ENCODE data around the gene SMARCA4. TPM values are rescaled to one million over a fixed set of nuclear protein-coding genes. Genes with fewer than 3 reads are reported as not detected.

SMARCA4 gene
- total RNA-seq, 8 experiments from 2014 or later, result 62.0 to 280 (median 164) TPM

GRCh38 chr19:11041966-11042627 is 81.3 kb downstream of the SMARCA4 start:
- H3K27ac ChIP-seq, result no peak overlapping the region
- no peak for ATAC-seq (replicated peaks in 6 of 8)
- in situ Hi-C loops (cut with MboI; ENCODE audit: low pct_unique_long_range_greater_than_20kb in 2 of 9, low sequenced_read_pairs in 9 of 9, unreplicated experiment in 9 of 9), result no loop called here
- no peaks in the 10 kb centered on the region for H3K4me1 ChIP-seq (replicated peaks in 1 of 2)
- WGBS, 10 experiments, result 73 to 100% (median 96%) methylated on average over 1 to 10 of the region's 13 CpGs; no CpG with 5 or more reads in 2 of the 10 experiments
- H3K4me3 ChIP-seq, result no peak overlapping the region

- in situ Hi-C loops (cut with MboI; ENCODE audit: low pct_unique_long_range_greater_than_20kb in 2 of 9, low sequenced_read_pairs in 9 of 9, unreplicated experiment in 9 of 9), result no loop called here
- no peaks in the 10 kb centered on the region for H3K4me1 ChIP-seq (replicated peaks in 1 of 2)
- H3K27ac ChIP-seq, result no peak overlapping the region
- no peak overlapping the region for H3K4me3 ChIP-seq
- 92 to 100% (median 99%) methylated on average over 1 to 9 of the region's 10 CpGs; no CpG with 5 or more reads in 6 of the 10 experiments for WGBS, 10 experiments
- peak in 1 of 8 experiments; percentile 31 for ATAC-seq (replicated peaks in 6 of 8)
Measured at GRCh38 chr19:11044431-11044830, 83.6 kb downstream of the SMARCA4 start.

DNA sequence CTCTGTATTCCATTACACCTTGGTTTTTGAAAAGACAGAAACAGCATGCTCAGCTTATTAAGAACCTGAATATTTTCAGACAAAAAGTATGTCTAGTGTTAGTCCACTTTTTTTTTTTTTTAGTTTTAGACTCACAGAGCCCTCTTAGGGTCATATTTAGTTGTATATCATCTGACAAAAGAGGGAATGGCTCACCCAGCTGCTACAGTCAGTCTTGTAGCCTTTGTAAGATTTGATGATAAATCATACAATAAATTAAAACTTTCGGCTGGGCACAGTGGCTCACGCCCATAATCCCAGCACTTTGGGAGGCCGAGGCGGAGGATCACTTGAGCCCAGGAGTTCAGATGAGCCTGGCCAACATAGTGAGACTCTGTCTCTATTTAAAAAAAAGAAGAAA is 84.7 kb downstream of the SMARCA4 start:
- no peak overlapping the region for H3K27ac ChIP-seq
- no peaks in the 10 kb centered on the region for H3K4me1 ChIP-seq (replicated peaks in 1 of 2)
- in situ Hi-C loops (cut with MboI; ENCODE audit: low pct_unique_long_range_greater_than_20kb in 2 of 9, low sequenced_read_pairs in 9 of 9, unreplicated experiment in 9 of 9), result no loop called here
- no peak for ATAC-seq (replicated peaks in 6 of 8)
- H3K4me3 ChIP-seq, result no peak overlapping the region
- 90 to 100% (median 100%) methylated on average over 1 to 4 of the region's 4 CpGs; no CpG with 5 or more reads in 3 of the 10 experiments for WGBS, 10 experiments

DNA sequence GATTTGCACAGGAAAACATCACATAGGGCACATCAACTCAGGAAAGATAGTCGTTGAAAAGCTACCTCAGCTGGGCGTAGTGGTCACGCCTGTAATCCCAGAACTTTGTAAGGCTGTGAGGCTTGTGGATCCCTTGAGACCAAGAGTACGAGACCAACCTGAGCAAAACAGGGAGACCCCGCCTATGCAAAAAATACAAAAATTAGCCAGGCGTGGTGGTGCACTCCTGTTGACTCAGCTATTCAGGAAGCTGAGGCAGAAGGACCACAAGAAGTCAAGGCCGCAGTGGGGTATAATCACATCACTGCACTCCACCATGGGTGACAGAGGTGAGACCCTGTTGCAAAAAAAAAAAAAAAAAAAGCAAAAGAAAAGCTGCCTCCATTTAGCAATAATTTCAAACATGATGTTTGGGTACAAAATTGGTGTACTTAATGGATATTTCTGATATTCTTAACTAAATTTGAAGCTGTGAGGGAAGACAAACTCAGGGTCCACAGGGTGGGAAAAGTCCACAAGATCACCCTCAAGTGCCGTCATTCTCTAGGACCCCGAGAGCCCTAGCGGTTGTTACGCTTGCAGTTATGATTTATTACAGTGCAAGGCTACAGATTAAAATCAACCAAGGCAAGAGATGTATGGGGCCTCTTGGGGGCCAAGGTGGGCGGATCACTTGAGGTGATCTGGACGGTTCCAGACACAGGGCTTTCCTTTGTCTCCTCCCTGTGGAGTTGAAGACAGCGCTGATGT is 86.0 kb downstream of the SMARCA4 start:
- in situ Hi-C loops (cut with MboI; ENCODE audit: low pct_unique_long_range_greater_than_20kb in 2 of 9, low sequenced_read_pairs in 9 of 9, unreplicated experiment in 9 of 9), result no loop called here

DNA sequence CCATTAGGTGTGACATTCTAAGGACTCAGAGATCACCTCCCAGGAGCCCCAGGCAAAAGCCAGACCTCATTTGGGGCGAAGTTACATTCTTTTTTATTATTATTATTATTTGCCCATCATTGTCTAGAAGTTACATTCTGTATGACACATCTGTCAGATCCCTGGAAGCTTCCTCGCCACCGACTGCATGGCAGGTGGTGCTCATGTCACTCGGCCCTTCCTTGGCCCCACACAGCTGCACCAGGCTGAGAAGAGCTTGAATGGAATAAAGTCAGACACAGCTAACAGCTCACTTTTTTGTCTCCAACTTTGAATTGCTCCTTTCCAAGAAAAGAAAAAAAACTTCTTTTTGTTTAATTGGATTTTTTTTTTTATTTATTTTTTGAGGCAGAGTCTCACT is 87.0 kb downstream of the SMARCA4 start:
- Histone ChIP-seq H3K4me1 (replicated peaks in 1 of 2) (no peaks in the 10 kb centered on the region), H3K4me3 (no peak overlapping the region), H3K27ac (no peak overlapping the region)
- 94 to 100% (median 100%) methylated on average over 1 to 4 of the region's 4 CpGs; no CpG with 5 or more reads in 4 of the 10 experiments for WGBS, 10 experiments
- in situ Hi-C loops (cut with MboI; ENCODE audit: low pct_unique_long_range_greater_than_20kb in 2 of 9, low sequenced_read_pairs in 9 of 9, unreplicated experiment in 9 of 9), result no loop called here
- ATAC-seq (replicated peaks in 6 of 8), result no peak

More for the DNA sequence above, 86.0 kb downstream of the SMARCA4 start:
- peak in 2 of 8 experiments; percentile 16 to 19 for ATAC-seq (replicated peaks in 6 of 8)
- Histone ChIP-seq H3K4me1 (replicated peaks in 1 of 2) (no peaks in the 10 kb centered on the region), H3K27ac (no peak overlapping the region), H3K4me3 (no peak overlapping the region)
- whole genome bisulfite sequencing, 10 experiments, result 78 to 100% (median 94%) methylated on average over 3 to 12 of the region's 14 CpGs

- H3K4me1 ChIP-seq (replicated peaks in 1 of 2), result no peaks in the 10 kb centered on the region
- H3K4me3 ChIP-seq, result no peak overlapping the region
- H3K27ac ChIP-seq, result no peak overlapping the region
- ATAC-seq (replicated peaks in 6 of 8), result peak in 2 of 8 experiments; percentile 16 to 30
- WGBS, 10 experiments, result 40 to 100% (median 90%) methylated on average over 1 to 2 of the region's 9 CpGs; no CpG with 5 or more reads in 6 of the 10 experiments
- in situ Hi-C loops (cut with MboI; ENCODE audit: low pct_unique_long_range_greater_than_20kb in 2 of 9, low sequenced_read_pairs in 9 of 9, unreplicated experiment in 9 of 9), result no loop called here
Measured at GRCh38 chr19:11050323-11051114, 89.7 kb downstream of the SMARCA4 start.

DNA sequence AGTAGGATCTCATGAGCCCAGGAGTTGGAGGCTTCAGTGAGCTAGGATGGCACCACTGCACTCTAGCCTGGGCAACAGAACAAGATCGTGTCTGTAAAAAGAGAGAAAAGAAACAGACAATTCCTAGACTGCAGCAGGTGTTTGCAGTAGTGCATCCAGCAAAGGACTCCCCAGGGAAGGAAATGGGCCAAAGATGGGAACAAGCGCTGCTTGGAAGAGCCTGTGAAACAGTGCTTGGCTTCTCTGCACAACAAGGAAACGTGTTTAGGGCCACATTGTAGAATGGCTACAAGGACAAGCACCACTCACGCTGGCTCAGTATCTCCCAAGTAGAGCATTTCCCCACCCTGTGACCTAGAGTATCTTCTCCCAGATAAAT is 93.0 kb downstream of the SMARCA4 start:
- in situ Hi-C loops (cut with MboI; ENCODE audit: low pct_unique_long_range_greater_than_20kb in 2 of 9, low sequenced_read_pairs in 9 of 9, unreplicated experiment in 9 of 9), result no loop called here

DNA sequence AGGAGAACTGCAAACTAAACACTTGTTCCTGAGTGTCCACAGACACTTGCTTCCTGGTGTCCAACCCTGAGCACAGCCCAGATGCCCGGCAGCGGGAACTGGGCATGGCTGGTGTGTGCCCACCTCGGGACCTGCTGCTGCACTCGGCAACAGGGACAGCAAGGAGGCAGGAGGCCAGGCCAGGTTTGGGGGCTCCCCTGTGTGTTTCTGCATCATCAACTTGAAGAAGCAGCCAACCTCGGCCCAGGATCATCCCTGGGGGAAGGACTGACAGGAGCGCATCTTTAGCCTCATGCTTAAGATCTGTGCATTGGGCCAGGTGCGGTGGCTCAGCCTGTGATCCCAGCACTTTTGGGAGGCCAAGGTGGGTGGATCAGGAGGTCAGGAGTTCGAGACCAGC is 93.4 kb downstream of the SMARCA4 start:
- H3K27ac ChIP-seq, result no peak overlapping the region
- no peaks in the 10 kb centered on the region for H3K4me1 ChIP-seq (replicated peaks in 1 of 2)
- 72 to 100% (median 90%) methylated on average over 1 to 3 of the region's 8 CpGs; no CpG with 5 or more reads in 6 of the 10 experiments for WGBS, 10 experiments
- ATAC-seq (replicated peaks in 6 of 8), result no peak
- in situ Hi-C loops (cut with MboI; ENCODE audit: low pct_unique_long_range_greater_than_20kb in 2 of 9, low sequenced_read_pairs in 9 of 9, unreplicated experiment in 9 of 9), result no loop called here
- no peak overlapping the region for H3K4me3 ChIP-seq

More for the DNA sequence above, 93.0 kb downstream of the SMARCA4 start:
- 94 to 100% (median 100%) methylated on average over 1 to 3 of the region's 4 CpGs; no CpG with 5 or more reads in 3 of the 10 experiments for WGBS, 10 experiments
- Histone ChIP-seq H3K27ac (no peak overlapping the region), H3K4me3 (no peak overlapping the region), H3K4me1 (replicated peaks in 1 of 2) (no peaks in the 10 kb centered on the region)
- no peak for ATAC-seq (replicated peaks in 6 of 8)

GRCh38 chr19:11054628-11055027 is 93.8 kb downstream of the SMARCA4 start:
- no peaks in the 10 kb centered on the region for H3K4me1 ChIP-seq (replicated peaks in 1 of 2)
- in situ Hi-C loops (cut with MboI; ENCODE audit: low pct_unique_long_range_greater_than_20kb in 2 of 9, low sequenced_read_pairs in 9 of 9, unreplicated experiment in 9 of 9), result no loop called here
- WGBS, 10 experiments, result 89 to 100% (median 100%) methylated on average over 1 to 5 of the region's 8 CpGs; no CpG with 5 or more reads in 7 of the 10 experiments
- H3K27ac ChIP-seq, result no peak overlapping the region
- no peak overlapping the region for H3K4me3 ChIP-seq
- no peak for ATAC-seq (replicated peaks in 6 of 8)

DNA sequence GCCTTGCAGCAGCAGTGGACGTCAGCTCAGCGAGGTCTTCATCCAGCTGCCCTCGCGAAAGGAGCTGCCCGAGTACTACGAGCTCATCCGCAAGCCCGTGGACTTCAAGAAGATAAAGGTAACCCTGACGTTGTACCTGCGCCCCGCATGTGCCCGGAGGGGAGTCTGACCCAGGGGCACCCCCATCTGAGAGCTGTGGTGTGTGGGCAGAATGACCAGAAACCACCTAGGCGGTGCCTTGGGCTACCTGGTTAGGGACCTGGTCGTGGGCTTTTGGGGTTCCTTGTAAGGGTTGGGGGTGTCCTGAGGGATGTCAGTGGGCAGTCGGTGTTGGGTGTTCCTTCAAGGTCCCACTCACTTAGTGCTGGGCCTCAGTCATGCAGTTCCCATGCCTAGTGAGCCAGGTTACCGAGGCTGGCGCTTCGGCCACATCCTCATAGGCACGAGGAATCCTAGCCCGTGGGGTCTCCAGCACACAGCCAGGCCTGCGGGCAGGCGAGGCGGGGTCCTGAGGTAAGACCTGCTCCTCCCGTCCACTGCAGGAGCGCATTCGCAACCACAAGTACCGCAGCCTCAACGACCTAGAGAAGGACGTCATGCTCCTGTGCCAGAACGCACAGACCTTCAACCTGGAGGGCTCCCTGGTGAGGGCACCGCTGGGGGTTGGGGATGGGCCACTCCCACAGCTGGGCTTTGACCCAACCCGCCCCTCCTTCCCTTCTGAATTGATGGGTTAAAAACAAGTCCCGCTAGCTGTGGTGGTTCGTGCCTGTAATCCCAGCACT is 97.6 kb downstream of the SMARCA4 start:
- 68 to 100% (median 92%) methylated on average over 1 to 13 of the region's 34 CpGs; no CpG with 5 or more reads in 3 of the 10 experiments for WGBS, 10 experiments
- no peaks in the 10 kb centered on the region for H3K4me1 ChIP-seq (replicated peaks in 1 of 2)
- no peak overlapping the region for H3K4me3 ChIP-seq
- H3K27ac ChIP-seq, result no peak overlapping the region
- ATAC-seq (replicated peaks in 6 of 8), result peak in 2 of 8 experiments; percentile 12
- in situ Hi-C loops (cut with MboI; ENCODE audit: low pct_unique_long_range_greater_than_20kb in 2 of 9, low sequenced_read_pairs in 9 of 9, unreplicated experiment in 9 of 9), result no loop called here

GRCh38 chr19:11059511-11060358 is 98.9 kb downstream of the SMARCA4 start:
- H3K4me3 ChIP-seq, result no peak overlapping the region
- H3K4me1 ChIP-seq (replicated peaks in 1 of 2), result no peaks in the 10 kb centered on the region
- in situ Hi-C loops (cut with MboI; ENCODE audit: low pct_unique_long_range_greater_than_20kb in 2 of 9, low sequenced_read_pairs in 9 of 9, unreplicated experiment in 9 of 9), result no loop called here
- no peak overlapping the region for H3K27ac ChIP-seq
- ATAC-seq (replicated peaks in 6 of 8), result peak in 1 of 8 experiments; percentile 7
- 83 to 100% (median 90%) methylated on average over 1 to 14 of the region's 43 CpGs; no CpG with 5 or more reads in 5 of the 10 experiments for WGBS, 10 experiments

DNA sequence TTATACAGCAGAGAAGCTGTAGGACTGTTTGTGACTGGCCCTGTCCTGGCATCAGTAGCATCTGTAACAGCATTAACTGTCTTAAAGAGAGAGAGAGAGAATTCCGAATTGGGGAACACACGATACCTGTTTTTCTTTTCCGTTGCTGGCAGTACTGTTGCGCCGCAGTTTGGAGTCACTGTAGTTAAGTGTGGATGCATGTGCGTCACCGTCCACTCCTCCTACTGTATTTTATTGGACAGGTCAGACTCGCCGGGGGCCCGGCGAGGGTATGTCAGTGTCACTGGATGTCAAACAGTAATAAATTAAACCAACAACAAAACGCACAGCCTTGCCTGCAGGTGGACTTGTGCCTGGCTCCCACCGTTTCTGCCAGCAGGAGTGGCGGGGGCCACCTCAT is 101.1 kb downstream of the SMARCA4 start:
- 80 to 100% (median 94%) methylated on average over 2 to 13 of the region's 14 CpGs; no CpG with 5 or more reads in 3 of the 10 experiments for WGBS, 10 experiments

More for the DNA sequence above, 101.1 kb downstream of the SMARCA4 start:
- H3K4me1 ChIP-seq (replicated peaks in 1 of 2), result no peaks in the 10 kb centered on the region
- in situ Hi-C loops (cut with MboI; ENCODE audit: low pct_unique_long_range_greater_than_20kb in 2 of 9, low sequenced_read_pairs in 9 of 9, unreplicated experiment in 9 of 9), result no loop called here
- ATAC-seq (replicated peaks in 6 of 8), result no peak
- H3K4me3 ChIP-seq, result no peak overlapping the region
- no peak overlapping the region for H3K27ac ChIP-seq

Measured in motor neuron (in vitro differentiated cells).